ENCODE measurements around the gene WDR4.

DNA sequence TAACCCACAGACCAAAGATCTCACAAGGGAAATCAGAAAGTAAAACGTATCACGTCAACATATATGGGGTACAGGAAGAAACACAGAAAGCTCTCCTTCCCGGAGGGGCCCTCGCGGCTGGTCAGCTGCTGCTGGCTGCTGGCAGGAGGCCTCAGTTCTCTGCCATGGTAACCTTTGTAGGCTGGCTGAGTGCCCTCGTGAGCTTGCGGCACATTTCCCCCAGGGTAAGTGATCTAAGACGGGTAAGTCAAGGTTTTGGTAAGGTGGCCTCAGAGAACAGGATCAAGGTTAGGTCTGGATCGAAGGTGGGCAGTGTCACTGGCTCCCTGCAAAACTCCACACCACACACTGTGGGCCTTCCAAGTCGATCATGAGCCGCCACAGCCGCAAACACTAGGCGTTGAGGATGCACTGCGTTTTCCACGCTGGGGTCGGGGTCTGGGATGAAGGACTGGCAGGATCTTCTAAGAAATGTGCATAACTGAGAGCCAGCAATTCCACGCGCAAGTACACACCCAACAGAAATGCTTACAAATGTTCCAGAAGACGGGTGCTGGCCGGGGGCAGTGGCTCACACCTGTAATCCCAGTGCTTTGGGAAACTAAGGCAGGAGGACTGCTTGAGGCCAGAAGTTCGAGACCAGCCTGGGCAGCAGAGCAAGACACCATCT, 33.9 kb downstream of the WDR4 start:
- no peak for TF ChIP-seq CBFB (CRISPR knock-in tag; IDR thresholded peaks at IDR 0.05)
- TF ChIP-seq, protein P1, sequence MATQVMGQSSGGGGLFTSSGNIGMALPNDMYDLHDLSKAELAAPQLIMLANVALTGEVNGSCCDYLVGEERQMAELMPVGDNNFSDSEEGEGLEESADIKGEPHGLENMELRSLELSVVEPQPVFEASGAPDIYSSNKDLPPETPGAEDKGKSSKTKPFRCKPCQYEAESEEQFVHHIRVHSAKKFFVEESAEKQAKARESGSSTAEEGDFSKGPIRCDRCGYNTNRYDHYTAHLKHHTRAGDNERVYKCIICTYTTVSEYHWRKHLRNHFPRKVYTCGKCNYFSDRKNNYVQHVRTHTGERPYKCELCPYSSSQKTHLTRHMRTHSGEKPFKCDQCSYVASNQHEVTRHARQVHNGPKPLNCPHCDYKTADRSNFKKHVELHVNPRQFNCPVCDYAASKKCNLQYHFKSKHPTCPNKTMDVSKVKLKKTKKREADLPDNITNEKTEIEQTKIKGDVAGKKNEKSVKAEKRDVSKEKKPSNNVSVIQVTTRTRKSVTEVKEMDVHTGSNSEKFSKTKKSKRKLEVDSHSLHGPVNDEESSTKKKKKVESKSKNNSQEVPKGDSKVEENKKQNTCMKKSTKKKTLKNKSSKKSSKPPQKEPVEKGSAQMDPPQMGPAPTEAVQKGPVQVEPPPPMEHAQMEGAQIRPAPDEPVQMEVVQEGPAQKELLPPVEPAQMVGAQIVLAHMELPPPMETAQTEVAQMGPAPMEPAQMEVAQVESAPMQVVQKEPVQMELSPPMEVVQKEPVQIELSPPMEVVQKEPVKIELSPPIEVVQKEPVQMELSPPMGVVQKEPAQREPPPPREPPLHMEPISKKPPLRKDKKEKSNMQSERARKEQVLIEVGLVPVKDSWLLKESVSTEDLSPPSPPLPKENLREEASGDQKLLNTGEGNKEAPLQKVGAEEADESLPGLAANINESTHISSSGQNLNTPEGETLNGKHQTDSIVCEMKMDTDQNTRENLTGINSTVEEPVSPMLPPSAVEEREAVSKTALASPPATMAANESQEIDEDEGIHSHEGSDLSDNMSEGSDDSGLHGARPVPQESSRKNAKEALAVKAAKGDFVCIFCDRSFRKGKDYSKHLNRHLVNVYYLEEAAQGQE (IDR thresholded peaks at IDR 0.05; ENCODE audit: borderline replicate concordance in 1 of 2, low read depth in 1 of 2, low read length in 2 of 2): no peak
- no peak for TF ChIP-seq MLLT10 (CRISPR knock-in tag; IDR thresholded peaks at IDR 0.05)
- no peak for TF ChIP-seq KDM1A (CRISPR knock-in tag; IDR thresholded peaks at IDR 0.05)
- TF ChIP-seq HMG20B (CRISPR knock-in tag; conservative IDR thresholded peaks at IDR 0.05): no peak
- TF ChIP-seq BHLHE40 (IDR thresholded peaks at IDR 0.05; ENCODE audit: low read length): no peak
- TF ChIP-seq ZFP62 (CRISPR knock-in tag; IDR thresholded peaks at IDR 0.05): no peak
- TF ChIP-seq CENPX (CRISPR knock-in tag; IDR thresholded peaks at IDR 0.05): no peak
- TF ChIP-seq, protein P2, sequence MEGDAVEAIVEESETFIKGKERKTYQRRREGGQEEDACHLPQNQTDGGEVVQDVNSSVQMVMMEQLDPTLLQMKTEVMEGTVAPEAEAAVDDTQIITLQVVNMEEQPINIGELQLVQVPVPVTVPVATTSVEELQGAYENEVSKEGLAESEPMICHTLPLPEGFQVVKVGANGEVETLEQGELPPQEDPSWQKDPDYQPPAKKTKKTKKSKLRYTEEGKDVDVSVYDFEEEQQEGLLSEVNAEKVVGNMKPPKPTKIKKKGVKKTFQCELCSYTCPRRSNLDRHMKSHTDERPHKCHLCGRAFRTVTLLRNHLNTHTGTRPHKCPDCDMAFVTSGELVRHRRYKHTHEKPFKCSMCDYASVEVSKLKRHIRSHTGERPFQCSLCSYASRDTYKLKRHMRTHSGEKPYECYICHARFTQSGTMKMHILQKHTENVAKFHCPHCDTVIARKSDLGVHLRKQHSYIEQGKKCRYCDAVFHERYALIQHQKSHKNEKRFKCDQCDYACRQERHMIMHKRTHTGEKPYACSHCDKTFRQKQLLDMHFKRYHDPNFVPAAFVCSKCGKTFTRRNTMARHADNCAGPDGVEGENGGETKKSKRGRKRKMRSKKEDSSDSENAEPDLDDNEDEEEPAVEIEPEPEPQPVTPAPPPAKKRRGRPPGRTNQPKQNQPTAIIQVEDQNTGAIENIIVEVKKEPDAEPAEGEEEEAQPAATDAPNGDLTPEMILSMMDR (CRISPR knock-in tag; IDR thresholded peaks at IDR 0.05): no peak

Measured in HepG2 (cell line).